ENCODE measurements around the gene CLCN1.

The CLCN1 gene

GRCh38 chr7:143290293-143290692 lies 25.6 kb upstream of the CLCN1 start:
- Histone ChIP-seq H3K27me3 (ENCODE audit: insufficient read depth, low read length) (no peaks in the 10 kb centered on the region), H3K4me1 (ENCODE audit: insufficient read depth, low read length, severe bottlenecking) (peaks cover 27% of the 10 kb centered on the region), H3K79me2 (ENCODE audit: insufficient read depth, low read length) (peaks cover 21% of the 10 kb centered on the region), H3K4me2 (ENCODE audit: low read length) (peak overlapping the region; percentile 88), H3K27ac (ENCODE audit: low read depth, low read length, poor library complexity, severe bottlenecking) (no peak overlapping the region), H2AFZ (ENCODE audit: low read length) (no peak overlapping the region), H3F3A (ENCODE audit: insufficient read depth, low read length) (no peaks in the 10 kb centered on the region), H3K36me3 (ENCODE audit: insufficient read depth, low read length) (peaks cover 55% of the 10 kb centered on the region), H3K4me3 (ENCODE audit: low read depth, low read length, poor library complexity, severe bottlenecking) (peak overlapping the region; percentile 78), H3K9me3 (ENCODE audit: low read length) (no peaks in the 10 kb centered on the region), H3K9me2 (ENCODE audit: low read depth, low read length) (no peaks in the 10 kb centered on the region), H4K20me1 (ENCODE audit: insufficient read depth, low read length) (no peaks in the 10 kb centered on the region), H3K9ac (ENCODE audit: low read length) (peak overlapping the region; percentile 2; the same call in 1 of the 2 replicates)
- no peak for TF ChIP-seq EZH2 (IDR thresholded peaks at IDR 0.05; ENCODE audit: borderline replicate concordance, low read length)
- TF ChIP-seq, protein P1, sequence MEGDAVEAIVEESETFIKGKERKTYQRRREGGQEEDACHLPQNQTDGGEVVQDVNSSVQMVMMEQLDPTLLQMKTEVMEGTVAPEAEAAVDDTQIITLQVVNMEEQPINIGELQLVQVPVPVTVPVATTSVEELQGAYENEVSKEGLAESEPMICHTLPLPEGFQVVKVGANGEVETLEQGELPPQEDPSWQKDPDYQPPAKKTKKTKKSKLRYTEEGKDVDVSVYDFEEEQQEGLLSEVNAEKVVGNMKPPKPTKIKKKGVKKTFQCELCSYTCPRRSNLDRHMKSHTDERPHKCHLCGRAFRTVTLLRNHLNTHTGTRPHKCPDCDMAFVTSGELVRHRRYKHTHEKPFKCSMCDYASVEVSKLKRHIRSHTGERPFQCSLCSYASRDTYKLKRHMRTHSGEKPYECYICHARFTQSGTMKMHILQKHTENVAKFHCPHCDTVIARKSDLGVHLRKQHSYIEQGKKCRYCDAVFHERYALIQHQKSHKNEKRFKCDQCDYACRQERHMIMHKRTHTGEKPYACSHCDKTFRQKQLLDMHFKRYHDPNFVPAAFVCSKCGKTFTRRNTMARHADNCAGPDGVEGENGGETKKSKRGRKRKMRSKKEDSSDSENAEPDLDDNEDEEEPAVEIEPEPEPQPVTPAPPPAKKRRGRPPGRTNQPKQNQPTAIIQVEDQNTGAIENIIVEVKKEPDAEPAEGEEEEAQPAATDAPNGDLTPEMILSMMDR (IDR thresholded peaks at IDR 0.05; ENCODE audit: low read length) = no peak

GRCh38 chr7:143292876-143293275 lies 23.0 kb upstream of the CLCN1 start:
- Histone ChIP-seq H3K4me2 (ENCODE audit: low read length) (no peak overlapping the region), H3K9me2 (ENCODE audit: low read depth, low read length) (no peaks in the 10 kb centered on the region), H3F3A (ENCODE audit: insufficient read depth, low read length) (no peaks in the 10 kb centered on the region; the same call in 1 of the 2 replicates), H3K9me3 (ENCODE audit: low read length) (no peaks in the 10 kb centered on the region), H3K9ac (ENCODE audit: low read length) (no peak overlapping the region), H3K79me2 (ENCODE audit: insufficient read depth, low read length) (peaks cover 21% of the 10 kb centered on the region), H3K27ac (ENCODE audit: low read depth, low read length, poor library complexity, severe bottlenecking) (no peak overlapping the region), H2AFZ (ENCODE audit: low read length) (no peak overlapping the region), H3K36me3 (ENCODE audit: insufficient read depth, low read length) (peaks cover 81% of the 10 kb centered on the region), H4K20me1 (ENCODE audit: insufficient read depth, low read length) (no peaks in the 10 kb centered on the region), H3K4me3 (ENCODE audit: low read depth, low read length, poor library complexity, severe bottlenecking) (no peak overlapping the region), H3K4me1 (ENCODE audit: insufficient read depth, low read length, severe bottlenecking) (peaks cover 22% of the 10 kb centered on the region), H3K27me3 (ENCODE audit: insufficient read depth, low read length) (no peaks in the 10 kb centered on the region)
- TF ChIP-seq, protein P1 (IDR thresholded peaks at IDR 0.05; ENCODE audit: low read length) = no peak
- no peak for TF ChIP-seq EZH2 (IDR thresholded peaks at IDR 0.05; ENCODE audit: borderline replicate concordance, low read length)

DNA sequence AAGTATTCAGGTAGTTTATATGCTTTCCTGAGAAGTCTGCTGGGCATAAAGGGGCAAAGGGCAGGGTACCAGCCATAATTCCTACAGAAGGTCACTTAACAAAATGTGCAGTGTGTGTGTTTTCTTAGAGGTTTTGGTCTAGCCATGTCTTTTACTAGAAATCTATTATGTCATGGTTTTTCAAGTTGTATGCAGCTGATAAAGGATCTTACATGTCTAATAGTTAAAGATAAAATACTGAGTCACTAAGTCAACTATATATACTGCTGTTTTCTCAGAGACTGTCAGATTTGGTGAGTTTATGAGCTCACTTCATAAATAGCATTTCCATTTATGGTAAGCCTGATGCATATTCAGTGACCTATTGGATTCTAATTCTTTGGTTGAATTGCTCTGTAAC lies 20.0 kb upstream of the CLCN1 start:
- H2AFZ ChIP-seq (ENCODE audit: low read length) = no peak overlapping the region
- no peaks in the 10 kb centered on the region; the same call in 1 of the 2 replicates for H3F3A ChIP-seq (ENCODE audit: insufficient read depth, low read length)
- no peaks in the 10 kb centered on the region for H3K9me2 ChIP-seq (ENCODE audit: low read depth, low read length)
- H3K4me1 ChIP-seq (ENCODE audit: insufficient read depth, low read length, severe bottlenecking) = peaks cover 3% of the 10 kb centered on the region
- TF ChIP-seq, protein P1 (IDR thresholded peaks at IDR 0.05; ENCODE audit: low read length) = no peak
- no peak for TF ChIP-seq EZH2 (IDR thresholded peaks at IDR 0.05; ENCODE audit: borderline replicate concordance, low read length)
- no peaks in the 10 kb centered on the region for H3K27me3 ChIP-seq (ENCODE audit: insufficient read depth, low read length)
- 0 out of 2 replicates have a peak, but pooled peaks cover 2% of the 10 kb centered on the region for H4K20me1 ChIP-seq (ENCODE audit: insufficient read depth, low read length)
- no peak overlapping the region for H3K4me2 ChIP-seq (ENCODE audit: low read length)
- peaks cover 100% of the 10 kb centered on the region for H3K36me3 ChIP-seq (ENCODE audit: insufficient read depth, low read length)
- no peaks in the 10 kb centered on the region for H3K9me3 ChIP-seq (ENCODE audit: low read length)
- peaks cover 4% of the 10 kb centered on the region; the same call in 1 of the 2 replicates for H3K79me2 ChIP-seq (ENCODE audit: insufficient read depth, low read length)
- H3K27ac ChIP-seq (ENCODE audit: low read depth, low read length, poor library complexity, severe bottlenecking) = no peak overlapping the region
- no peak overlapping the region for H3K4me3 ChIP-seq (ENCODE audit: low read depth, low read length, poor library complexity, severe bottlenecking)
- H3K9ac ChIP-seq (ENCODE audit: low read length) = no peak overlapping the region
